Measurements from ENCODE around the gene SSBP3. TPM values are rescaled to one million over a fixed set of nuclear protein-coding genes. Genes with fewer than 3 reads are reported as not detected.

The SSBP3 gene
- total RNA-seq, 2 donors from 2014 or later: 7.9 to 23.1 TPM

GRCh38 chr1:54284781-54285529 is 121.2 kb downstream of the SSBP3 start:
- intact Hi-C loops (cut with DNase I): no loop called here
- no peaks in the 10 kb centered on the region for H3K36me3 ChIP-seq (replicated peaks in 1 of 2; ENCODE audit: insufficient read depth in 1 of 2, low read depth in 2 of 2)
- H3K4me3 ChIP-seq: no peak overlapping the region
- ATAC-seq (no peak), DNase-seq (no peak)
- H3K9me3 ChIP-seq: no peaks in the 10 kb centered on the region
- 89% methylated on average over 10 of the region's 10 CpGs for WGBS, 2 donors
- TF ChIP-seq POLR2A (IDR thresholded peaks at IDR 0.05): no peak
- H3K27me3 ChIP-seq: no peaks in the 10 kb centered on the region
- H3K4me1 ChIP-seq: peaks cover 43% of the 10 kb centered on the region
- H3K27ac ChIP-seq: peak overlapping the region in 1 of 4 donors; percentile 5

- H3K36me3 ChIP-seq (replicated peaks in 1 of 2; ENCODE audit: insufficient read depth in 1 of 2, low read depth in 2 of 2): no peaks in the 10 kb centered on the region
- H3K4me1 ChIP-seq: peaks cover 48% of the 10 kb centered on the region
- H3K27me3 ChIP-seq: no peaks in the 10 kb centered on the region
- intact Hi-C loops (cut with DNase I): no loop called here
- 73 to 80% methylated on average over 8 of the region's 8 CpGs for WGBS, 2 donors
- H3K27ac ChIP-seq: peak overlapping the region; percentile 39 to 71 (median 51)
- no peaks in the 10 kb centered on the region for H3K9me3 ChIP-seq
- H3K4me3 ChIP-seq: no peak overlapping the region
- TF ChIP-seq POLR2A (IDR thresholded peaks at IDR 0.05) (no peak), CTCF (IDR thresholded peaks at IDR 0.05) (no peak)
- no peak for ATAC-seq
- no peak for DNase-seq
Observed at GRCh38 chr1:54283635-54284385, 122.4 kb downstream of the SSBP3 start.

GRCh38 chr1:54282101-54282847 is 123.9 kb downstream of the SSBP3 start:
- Histone ChIP-seq H3K36me3 (replicated peaks in 1 of 2; ENCODE audit: insufficient read depth in 1 of 2, low read depth in 2 of 2) (no peaks in the 10 kb centered on the region), H3K4me3 (no peak overlapping the region), H3K27me3 (no peaks in the 10 kb centered on the region), H3K9me3 (no peaks in the 10 kb centered on the region), H3K27ac (peak overlapping the region; percentile 37 to 71 (median 53)), H3K4me1 (peaks cover 58% of the 10 kb centered on the region)
- peak in 1 of 4 donors; percentile 37 for DNase-seq
- 59 to 75% methylated on average over 9 to 16 of the region's 16 CpGs for WGBS, 2 donors
- ATAC-seq: no peak
- intact Hi-C loops (cut with DNase I): no loop called here
- no peak for TF ChIP-seq CTCF (IDR thresholded peaks at IDR 0.05)
- TF ChIP-seq POLR2A (IDR thresholded peaks at IDR 0.05): no peak

- ATAC-seq (no peak), DNase-seq (no peak)
- intact Hi-C loops (cut with DNase I): no loop called here
- WGBS, 2 donors: 87 to 89% methylated on average over 12 of the region's 12 CpGs
- TF ChIP-seq CTCF (IDR thresholded peaks at IDR 0.05): no peak
- peaks cover 62% of the 10 kb centered on the region for H3K4me1 ChIP-seq
- H3K27ac ChIP-seq: no peak overlapping the region
- no peaks in the 10 kb centered on the region for H3K27me3 ChIP-seq
- no peaks in the 10 kb centered on the region for H3K36me3 ChIP-seq (replicated peaks in 1 of 2; ENCODE audit: insufficient read depth in 1 of 2, low read depth in 2 of 2)
- H3K9me3 ChIP-seq: no peaks in the 10 kb centered on the region
- H3K4me3 ChIP-seq: no peak overlapping the region
Observed at GRCh38 chr1:54280651-54281050, 125.5 kb downstream of the SSBP3 start.

- H3K27ac ChIP-seq: peak overlapping the region; percentile 40 to 86 (median 82)
- H3K9me3 ChIP-seq: no peaks in the 10 kb centered on the region
- DNase-seq (no peak), ATAC-seq (no peak)
- no peak overlapping the region for H3K4me3 ChIP-seq
- 93 to 100% methylated on average over 3 to 8 of the region's 8 CpGs for whole genome bisulfite sequencing, 2 donors
- H3K27me3 ChIP-seq: no peaks in the 10 kb centered on the region
- H3K36me3 ChIP-seq (replicated peaks in 1 of 2; ENCODE audit: insufficient read depth in 1 of 2, low read depth in 2 of 2): no peaks in the 10 kb centered on the region
- intact Hi-C loops (cut with DNase I): no loop called here
- H3K4me1 ChIP-seq: peaks cover 74% of the 10 kb centered on the region
- no peak for TF ChIP-seq CTCF (IDR thresholded peaks at IDR 0.05)
- TF ChIP-seq POLR2A (IDR thresholded peaks at IDR 0.05): no peak
Observed at GRCh38 chr1:54279457-54279856, 126.7 kb downstream of the SSBP3 start.

Data from body of pancreas (tissue), 4 donors.